DMS114 treated with DMSO at 0.1 percent for 48 hours (cell line): ENCODE results near the gene HDAC10.
A peak's percentile ranks its signal among the peaks of the same experiment; 100 is the strongest.

Experiments
- DNase-seq: peaks from one replicate; lab custom pipeline; 2025; ENCODE audit not compliant: unreplicated experiment; lab: John Stamatoyannopoulos, UW

HDAC10 gene

GRCh38 chr22:50270666-50271394 lies 19.8 kb upstream of the HDAC10 start:
- DNase-seq, result no peak

- DNase-seq, result peak; percentile 15
Measured at GRCh38 chr22:50269970-50270665, 19.1 kb upstream of the HDAC10 start, which contains the start of gene MAPK11. TSS of gene MAPK11 (minus strand) at chr22:50270380. CDS start at chr22:50270292, 88 bp downstream.

GRCh38 chr22:50269573-50269969 lies 18.5 kb upstream of the HDAC10 start:
- no peak for DNase-seq

GRCh38 chr22:50268655-50269113 lies 17.6 kb upstream of the HDAC10 start:
- DNase-seq, result no peak

GRCh38 chr22:50267591-50268390 lies 16.7 kb upstream of the HDAC10 start:
- DNase-seq, result no peak

- no peak for DNase-seq
Measured at GRCh38 chr22:50266994-50267393, 15.9 kb upstream of the HDAC10 start.

GRCh38 chr22:50264946-50265669 lies 14.0 kb upstream of the HDAC10 start:
- DNase-seq, result no peak

GRCh38 chr22:50264104-50264745 lies 13.2 kb upstream of the HDAC10 start:
- DNase-seq, result no peak

- no peak for DNase-seq
Measured at GRCh38 chr22:50262973-50263617, 12.0 kb upstream of the HDAC10 start.

- DNase-seq, result no peak
Measured at GRCh38 chr22:50262460-50262911, 11.4 kb upstream of the HDAC10 start.

GRCh38 chr22:50261615-50262459 lies 10.8 kb upstream of the HDAC10 start, which contains the start of gene MAPK12:
TSS of gene MAPK12 (minus strand) at chr22:50261683. CDS start at chr22:50261509, 174 bp downstream.
- no peak for DNase-seq

- no peak for DNase-seq
Measured at GRCh38 chr22:50260801-50261614, 9.9 kb upstream of the HDAC10 start.

GRCh38 chr22:50260434-50260800 lies 9.4 kb upstream of the HDAC10 start:
- DNase-seq, result no peak

- DNase-seq, result no peak
Measured at GRCh38 chr22:50259302-50259701, 8.2 kb upstream of the HDAC10 start.

GRCh38 chr22:50258361-50259292 lies 7.6 kb upstream of the HDAC10 start:
- no peak for DNase-seq

GRCh38 chr22:50257451-50258360 lies 6.6 kb upstream of the HDAC10 start:
- no peak for DNase-seq
